PC-9 (cell line): Measurements from ENCODE around the gene PLSCR4. TPM values are rescaled to one million over a fixed set of nuclear protein-coding genes. Genes with fewer than 3 reads are reported as not detected.

ENCODE experiments used
- BruUV-seq: library from RNA; stranded (reverse); fragments of 400-500 nt; replicated peaks from 2 replicates; lab custom pipeline; 2021; lab: Mats Ljungman, UMichigan
- CTCF ChIA-PET: fragments of 300-600 bp; sonication (Branson Sonifier 250); formaldehyde crosslinking; loops from one replicate; lab custom pipeline; 2022; ENCODE audit warnings: antibody characterized with exemption; lab: Charles Lee
- POLR2A ChIA-PET: fragments of 300-600 bp; sonication (Branson Sonifier 250); formaldehyde crosslinking; loops from one replicate; lab custom pipeline; 2022; ENCODE audit warnings: antibody characterized with exemption; ENCODE audit not compliant: unreplicated experiment; lab: Charles Lee
- DNase-seq, 2 experiments: peaks; one replicate each; pipeline versions ENCODE4 v3.0.0 to v3.0.0-alpha.2; 2015 to 2022; ENCODE audit warnings: mixed read lengths in 1 of 2
- H2AFZ ChIP-seq: fragments of 200-600 bp; sonication (generic); 2 replicates; pipeline ENCODE4 v1.8.1; 2017; ENCODE audit warnings: antibody characterized with exemption
- H3F3A ChIP-seq: fragments of 200-600 bp; sonication (generic); 2 replicates; pipeline ENCODE4 v1.8.1; 2017; ENCODE audit warnings: antibody characterized with exemption, mild to moderate bottlenecking, low read depth; ENCODE audit not compliant: insufficient read depth
- H3K27ac ChIP-seq: fragments of 200-600 bp; sonication (generic); 2 replicates; pipeline ENCODE4 v1.6.1; 2016; ENCODE audit warnings: mixed run types
- H3K27me3 ChIP-seq: fragments of 200-600 bp; sonication (generic); 2 replicates; pipeline ENCODE4 v1.6.1; 2016; ENCODE audit warnings: low read depth, mixed run types; ENCODE audit not compliant: insufficient read depth
- H3K36me3 ChIP-seq: fragments of 200-600 bp; sonication (generic); 2 replicates; pipeline ENCODE4 v1.6.1; 2016; ENCODE audit warnings: low read depth, mixed run types
- H3K4me1 ChIP-seq: fragments of 200-600 bp; sonication (generic); replicated peaks from 2 replicates; pipeline ENCODE4 v1.6.1; 2016; ENCODE audit warnings: mixed run types; ENCODE audit not compliant: insufficient read depth
- H3K4me2 ChIP-seq: fragments of 200-600 bp; sonication (generic); 2 replicates; pipeline ENCODE4 v1.6.1; 2017; ENCODE audit warnings: mixed run types
- H3K4me3 ChIP-seq: fragments of 200-600 bp; sonication (generic); 2 replicates; pipeline ENCODE4 v1.6.1; 2016; ENCODE audit warnings: mixed run types
- H3K79me2 ChIP-seq: fragments of 200-600 bp; sonication (generic); 2 replicates; pipeline ENCODE4 v1.6.1; 2017; ENCODE audit warnings: low read depth, mixed run types
- H3K9me2 ChIP-seq: fragments of 200-600 bp; sonication (generic); 2 replicates; pipeline ENCODE4 v1.8.1; 2017; ENCODE audit warnings: mild to moderate bottlenecking; ENCODE audit not compliant: insufficient read depth
- H3K9me3 ChIP-seq: fragments of 200-600 bp; sonication (generic); 2 replicates; pipeline ENCODE4 v1.8.1; 2016; ENCODE audit warnings: low read depth; ENCODE audit not compliant: insufficient read depth
- H4K20me1 ChIP-seq: fragments of 200-600 bp; sonication (generic); 2 replicates; pipeline ENCODE4 v1.8.1; 2017; ENCODE audit not compliant: insufficient read depth
- CTCF ChIP-seq: fragments of 200-600 bp; sonication (generic); conservative IDR thresholded peaks from 2 replicates; pipeline ENCODE4 v1.6.1; 2017; ENCODE audit warnings: mixed run types, antibody characterized with exemption, mild to moderate bottlenecking, moderate library complexity
- EZH2 ChIP-seq: fragments of 200-600 bp; sonication (generic); IDR thresholded peaks from 2 replicates; pipeline ENCODE4 v1.8.0; 2017; ENCODE audit warnings: antibody characterized with exemption, low read depth
- intact Hi-C: fragments of 100-400 bp; cut with micrococcal nuclease; formaldehyde crosslinking; loops from one replicate; pipeline ENCODE4 v1.10.0; 2022; ENCODE audit not compliant: unreplicated experiment
- total RNA-seq: library from RNA; stranded (reverse); gene quantifications from 2 replicates; pipeline ENCODE4 v1.2.3, GENCODE V29; 2021

The PLSCR4 gene
- total RNA-seq, 1 experiment from 2014 or later = 8.4 TPM

- no peaks in the 10 kb centered on the region for H3F3A ChIP-seq
- DNase-seq = peak in 1 of 2 experiments; percentile 17
- H3K4me1 ChIP-seq = no peaks in the 10 kb centered on the region
- POLR2A ChIA-PET = no interaction called here
- H3K9me2 ChIP-seq = no peaks in the 10 kb centered on the region
- BruUV-seq = no TSS peak
- no peak overlapping the region for H3K4me3 ChIP-seq
- H3K27me3 ChIP-seq = no peaks in the 10 kb centered on the region
- H3K9me3 ChIP-seq = no peaks in the 10 kb centered on the region
- CTCF ChIA-PET = interaction anchor here (0.6 to 3.7 kb wide), 5 partner anchors 27 to 390 kb away, joined by 3 to 27 read pairs (median 5); partner anchors contain the start of gene PLOD2
- H3K27ac ChIP-seq = no peak overlapping the region
- intact Hi-C loops = no loop called here
- H3K79me2 ChIP-seq = no peaks in the 10 kb centered on the region
- H2AFZ ChIP-seq = no peak overlapping the region
- TF ChIP-seq EZH2 (no peak), CTCF (peak; percentile 77)
- H3K4me2 ChIP-seq = no peak overlapping the region
- no peaks in the 10 kb centered on the region for H4K20me1 ChIP-seq
- H3K36me3 ChIP-seq = no peaks in the 10 kb centered on the region
These were observed 63.5 kb downstream of the PLSCR4 start for GRCh38 chr3:146187334-146187950.

GRCh38 chr3:146184241-146185015, 66.5 kb downstream of the PLSCR4 start:
- Histone ChIP-seq H3K9me3 (no peaks in the 10 kb centered on the region), H3K36me3 (no peaks in the 10 kb centered on the region), H2AFZ (no peak overlapping the region), H3K4me3 (no peak overlapping the region), H3K4me2 (no peak overlapping the region), H3K9me2 (no peaks in the 10 kb centered on the region), H3F3A (no peaks in the 10 kb centered on the region), H3K79me2 (no peaks in the 10 kb centered on the region), H4K20me1 (no peaks in the 10 kb centered on the region), H3K4me1 (no peaks in the 10 kb centered on the region), H3K27ac (no peak overlapping the region), H3K27me3 (no peaks in the 10 kb centered on the region)
- BruUV-seq = no TSS peak
- POLR2A ChIA-PET = no interaction called here
- DNase-seq = peak in 1 of 2 experiments; percentile 55
- TF ChIP-seq EZH2 (no peak), CTCF (no peak)
- CTCF ChIA-PET = interaction anchor here (0.6 to 1.6 kb wide), 3 partner anchors 36 to 408 kb away, joined by 3 to 5 read pairs (median 4); no protein-coding TSS in a partner anchor
- intact Hi-C loops = no loop called here

GRCh38 chr3:146181216-146181615, 69.7 kb downstream of the PLSCR4 start:
- H2AFZ ChIP-seq = no peak overlapping the region
- H3K4me2 ChIP-seq = no peak overlapping the region
- H3K36me3 ChIP-seq = no peaks in the 10 kb centered on the region
- no peak overlapping the region for H3K4me3 ChIP-seq
- no peaks in the 10 kb centered on the region for H3F3A ChIP-seq
- no peak overlapping the region for H3K27ac ChIP-seq
- TF ChIP-seq CTCF = no peak
- H3K79me2 ChIP-seq = no peaks in the 10 kb centered on the region
- no peak for DNase-seq
- ChIA-PET CTCF (no interaction called here), POLR2A (no interaction called here)
- BruUV-seq = no TSS peak
- intact Hi-C loops = no loop called here
- H3K9me3 ChIP-seq = no peaks in the 10 kb centered on the region
- H3K4me1 ChIP-seq = no peaks in the 10 kb centered on the region
- H3K27me3 ChIP-seq = no peaks in the 10 kb centered on the region
- no peaks in the 10 kb centered on the region for H4K20me1 ChIP-seq
- no peaks in the 10 kb centered on the region for H3K9me2 ChIP-seq
